GM15510 (cell line): Measurements from ENCODE around the gene ADK.

ENCODE experiments used
- POLR2A ChIP-seq: IDR thresholded peaks from 3 replicates; pipeline ENCODE4 v1.6.1; 2011; ENCODE audit warnings: borderline replicate concordance; ENCODE audit not compliant: insufficient read length; ENCODE audit errors: extremely low read depth

ADK gene

GRCh38 chr10:74582566-74582965, 431.5 kb downstream of the ADK start:
- no peak for TF ChIP-seq POLR2A

- no peak for TF ChIP-seq POLR2A
These were observed 434.4 kb downstream of the ADK start for GRCh38 chr10:74585231-74586087.

GRCh38 chr10:74586088-74586585, 435.1 kb downstream of the ADK start:
- TF ChIP-seq POLR2A, result no peak

- TF ChIP-seq POLR2A, result no peak
These were observed 436.3 kb downstream of the ADK start for GRCh38 chr10:74587109-74587854.

- no peak for TF ChIP-seq POLR2A
These were observed 438.2 kb downstream of the ADK start for GRCh38 chr10:74589226-74589673.

GRCh38 chr10:74589851-74590250, 438.8 kb downstream of the ADK start:
- no peak for TF ChIP-seq POLR2A

GRCh38 chr10:74593470-74593869, 442.4 kb downstream of the ADK start:
- no peak for TF ChIP-seq POLR2A

- no peak for TF ChIP-seq POLR2A
These were observed 445.7 kb downstream of the ADK start for GRCh38 chr10:74596713-74597112.

GRCh38 chr10:74598891-74599566, 448.0 kb downstream of the ADK start:
- no peak for TF ChIP-seq POLR2A

GRCh38 chr10:74599672-74600071, 448.7 kb downstream of the ADK start:
- TF ChIP-seq POLR2A, result no peak

GRCh38 chr10:74600170-74600569, 449.1 kb downstream of the ADK start:
- no peak for TF ChIP-seq POLR2A

GRCh38 chr10:74602576-74602975, 451.6 kb downstream of the ADK start:
- no peak for TF ChIP-seq POLR2A

GRCh38 chr10:74610299-74610698, 459.3 kb downstream of the ADK start:
- TF ChIP-seq POLR2A, result no peak

- no peak for TF ChIP-seq POLR2A
These were observed 461.2 kb downstream of the ADK start for GRCh38 chr10:74612195-74612594.

- TF ChIP-seq POLR2A, result no peak
These were observed 469.6 kb downstream of the ADK start for GRCh38 chr10:74620626-74621025.
